ENCODE measurements around the gene PTGS1. TPM values are rescaled to one million over a fixed set of nuclear protein-coding genes. Genes with fewer than 3 reads are reported as not detected.

PTGS1 gene
- total RNA-seq, 1 donor from 2014 or later: 0.45 TPM

Other genes with a start within 250 kb of the PTGS1 start
- gene NDUFA8, start 211.2 kb upstream of the PTGS1 start, total RNA-seq: 39.1 and 40.5 TPM in 2 replicates
- gene MORN5, start 211.1 kb upstream of the PTGS1 start, total RNA-seq: not detected in 2 replicates
- gene LHX6, start 142.1 kb upstream of the PTGS1 start, total RNA-seq: not detected in 2 replicates
- gene RBM18, start 106.2 kb upstream of the PTGS1 start, total RNA-seq: 24.0 and 24.5 TPM in 2 replicates
- gene MRRF, start 106.1 kb upstream of the PTGS1 start, total RNA-seq: 37.7 and 39.9 TPM in 2 replicates
- gene OR1J1, start 106.9 kb downstream of the PTGS1 start, total RNA-seq: not detected in 2 replicates
- gene OR1J2, start 139.8 kb downstream of the PTGS1 start, total RNA-seq: not detected in 2 replicates
- gene OR1J4, start 148.1 kb downstream of the PTGS1 start, total RNA-seq: not detected in 2 replicates
- gene OR1N1, start 156.3 kb downstream of the PTGS1 start, total RNA-seq: not detected in 2 replicates
- gene OR1N2, start 182.1 kb downstream of the PTGS1 start, total RNA-seq: not detected in 2 replicates
- gene OR1L8, start 212.4 kb downstream of the PTGS1 start, total RNA-seq: 0.30 TPM in 1 of 2 replicates, not detected in the other
- gene OR1Q1, start 243.7 kb downstream of the PTGS1 start, total RNA-seq: not detected in 2 replicates

All from T-helper 2 cell treated with Interferon-gamma antibody and Interleukin-4, amounts not matched to agents 100 ng/mL and 5 ng/mL, for 36 hours (primary cell).